Fibroblast of pulmonary artery (primary cell): ENCODE results near the gene PTP4A1.
A peak's percentile ranks its signal among the peaks of the same experiment; 100 is the strongest.

Source experiments
- DNase-seq: peaks from one replicate; pipeline ENCODE4 v3.0.0-alpha.2; 2010; ENCODE audit warnings: low read depth
- H3K4me3 ChIP-seq: replicated peaks from 2 replicates; pipeline ENCODE4 v1.5.1; 2011; ENCODE audit warnings: low read depth, mild to moderate bottlenecking, control low read depth, low read length, moderate library complexity
- CTCF ChIP-seq: IDR thresholded peaks from 2 replicates; pipeline ENCODE4 v1.5.1; 2011; ENCODE audit warnings: mild to moderate bottlenecking, control low read depth, low read length, inconsistent platforms; ENCODE audit errors: missing control alignments

PTP4A1 gene

GRCh38 chr6:63554782-63555181 is 17.5 kb upstream of the PTP4A1 start:
- H3K4me3 ChIP-seq = no peak overlapping the region
- DNase-seq = no peak
- TF ChIP-seq CTCF = no peak

- no peak for DNase-seq
- H3K4me3 ChIP-seq = no peak overlapping the region
- no peak for TF ChIP-seq CTCF
These were observed 15.9 kb upstream of the PTP4A1 start for GRCh38 chr6:63556369-63556768.

GRCh38 chr6:63558278-63558677 is 14.0 kb upstream of the PTP4A1 start:
- no peak for DNase-seq
- H3K4me3 ChIP-seq = no peak overlapping the region
- no peak for TF ChIP-seq CTCF

- H3K4me3 ChIP-seq = no peak overlapping the region
- no peak for TF ChIP-seq CTCF
- peak; percentile 61 for DNase-seq
These were observed 11.4 kb upstream of the PTP4A1 start for GRCh38 chr6:63560801-63561287.

GRCh38 chr6:63561288-63561687 is 11.0 kb upstream of the PTP4A1 start:
- no peak overlapping the region for H3K4me3 ChIP-seq
- no peak for DNase-seq
- no peak for TF ChIP-seq CTCF

GRCh38 chr6:63563235-63563634 is 9.0 kb upstream of the PTP4A1 start:
- TF ChIP-seq CTCF = no peak
- no peak overlapping the region for H3K4me3 ChIP-seq
- DNase-seq = no peak

GRCh38 chr6:63565058-63565726 is 7.1 kb upstream of the PTP4A1 start:
- H3K4me3 ChIP-seq = no peak overlapping the region
- no peak for DNase-seq
- TF ChIP-seq CTCF = no peak
